Left ventricle myocardium inferior (tissue), 1 donor: Measurements from ENCODE around the gene PACSIN1. TPM values are rescaled to one million over a fixed set of nuclear protein-coding genes. Genes with fewer than 3 reads are reported as not detected.

Source experiments
- DNase-seq: peaks from one replicate; pipeline ENCODE4 v3.0.0-alpha.2; 2020
- H3K27ac ChIP-seq: fragments of 200-600 bp; replicated peaks from 2 replicates; pipeline ENCODE4 v1.8.0; 2021
- H3K27me3 ChIP-seq: fragments of 200-600 bp; 2 replicates; pipeline ENCODE4 v1.8.0; 2021; ENCODE audit warnings: low read depth
- H3K36me3 ChIP-seq: fragments of 200-600 bp; 2 replicates; pipeline ENCODE4 v1.8.0; 2021
- H3K4me1 ChIP-seq: fragments of 200-600 bp; 2 replicates; pipeline ENCODE4 v1.8.0; 2021
- H3K4me3 ChIP-seq: fragments of 200-600 bp; 2 replicates; pipeline ENCODE4 v1.8.0; 2021; ENCODE audit warnings: mild to moderate bottlenecking, moderate library complexity
- H3K9me3 ChIP-seq: fragments of 200-600 bp; replicated peaks from 2 replicates; pipeline ENCODE4 v1.8.0; 2021
- CTCF ChIP-seq: fragments of 200-600 bp; IDR thresholded peaks from 2 replicates; pipeline ENCODE4 v1.8.0; 2021; ENCODE audit warnings: antibody characterized with exemption, mild to moderate bottlenecking, borderline replicate concordance
- intact Hi-C: fragments of 100-400 bp; cut with micrococcal nuclease; formaldehyde crosslinking; loops from one replicate; pipeline ENCODE4 v1.11.0; 2022
- long read RNA-seq: library from polyadenylated mRNA; unstranded; transcript quantifications from one replicate; pipeline ENCODE4 v2.0.0, GENCODE V29; 2021
- total RNA-seq: library from RNA; stranded (reverse); fragmentation: NEBNext Ultra II Directional; extraction: Animal tissue kit (Norgen Biotek cat#: 25700); gene quantifications from one replicate; pipeline ENCODE4 v1.2.1, GENCODE V29; 2021
- donor health status: DM: no; HTN: yes; CAD: no; lungs with severe emphysema.

The PACSIN1 gene
- total RNA-seq, result 15.2 TPM
- long read RNA-seq, full-length matches to known transcripts, result 13 of 52 reads
- long read RNA-seq, partial matches to known transcripts, result 39 of 52 reads
- long read RNA-seq, other reads (novel, unspliced or antisense), result 0 of 52 reads

- DNase-seq, result peak; percentile 22
- Histone ChIP-seq H3K4me1 (peaks cover 17% of the 10 kb centered on the region), H3K36me3 (no peaks in the 10 kb centered on the region), H3K27ac (no peak within 1 kb of the TSS), H3K4me3 (peak within 1 kb of the TSS; percentile 69), H3K27me3 (peaks cover 36% of the 10 kb centered on the region), H3K9me3 (no peaks in the 10 kb centered on the region)
- intact Hi-C loops, result no loop called here
- TF ChIP-seq CTCF, result no peak
These were observed at the start of gene PACSIN1 for GRCh38 chr6:34465531-34466241. TSS of gene PACSIN1 (plus strand) at chr6:34466076. CDS start at chr6:34526306, 60,230 bp downstream.

GRCh38 chr6:34416877-34417371, 49.0 kb upstream of the PACSIN1 start:
- TF ChIP-seq CTCF, result no peak
- Histone ChIP-seq H3K36me3 (peaks cover 60% of the 10 kb centered on the region), H3K4me3 (no peak overlapping the region), H3K27me3 (no peaks in the 10 kb centered on the region), H3K9me3 (no peaks in the 10 kb centered on the region), H3K4me1 (peaks cover 8% of the 10 kb centered on the region), H3K27ac (no peak overlapping the region)
- no peak for DNase-seq
- intact Hi-C loops, result loop anchor here (10.0 kb wide), 1 partner anchor 222 kb away; no protein-coding TSS in a partner anchor

- no peak for TF ChIP-seq CTCF
- no peak overlapping the region for H3K27ac ChIP-seq
- no peaks in the 10 kb centered on the region for H3K9me3 ChIP-seq
- no peaks in the 10 kb centered on the region for H3K27me3 ChIP-seq
- peaks cover 74% of the 10 kb centered on the region for H3K36me3 ChIP-seq
- intact Hi-C loops, result loop anchor here (10.0 kb wide), 1 partner anchor 224 kb away; no protein-coding TSS in a partner anchor
- no peak overlapping the region for H3K4me3 ChIP-seq
- no peak for DNase-seq
- peaks cover 13% of the 10 kb centered on the region for H3K4me1 ChIP-seq
These were observed 47.5 kb upstream of the PACSIN1 start for GRCh38 chr6:34418367-34418766.

- intact Hi-C loops, result no loop called here
- TF ChIP-seq CTCF, result no peak
- Histone ChIP-seq H3K27ac (no peak overlapping the region), H3K9me3 (no peaks in the 10 kb centered on the region), H3K27me3 (no peaks in the 10 kb centered on the region), H3K4me1 (peaks cover 35% of the 10 kb centered on the region), H3K36me3 (peaks cover 66% of the 10 kb centered on the region), H3K4me3 (no peak overlapping the region)
- DNase-seq, result no peak
These were observed 42.6 kb upstream of the PACSIN1 start for GRCh38 chr6:34423254-34423653.

- intact Hi-C loops, result no loop called here
- DNase-seq, result no peak
- Histone ChIP-seq H3K4me3 (peak overlapping the region; percentile 91), H3K27ac (no peak overlapping the region), H3K9me3 (no peaks in the 10 kb centered on the region), H3K36me3 (peaks cover 54% of the 10 kb centered on the region), H3K27me3 (no peaks in the 10 kb centered on the region), H3K4me1 (peaks cover 35% of the 10 kb centered on the region)
- TF ChIP-seq CTCF, result no peak
These were observed 41.4 kb upstream of the PACSIN1 start for GRCh38 chr6:34424200-34425131.
